K562 (cell line): ENCODE data around the gene CALR3. TPM values are rescaled to one million over a fixed set of nuclear protein-coding genes. Genes with fewer than 3 reads are reported as not detected.

Source experiments
- BMI1 ChIP-seq: fragments of 150-350 bp; IDR thresholded peaks from 2 replicates; pipeline ENCODE4 v1.6.1; 2014; ENCODE audit warnings: low read length
- CBFA2T2 ChIP-seq: fragments of 450-650 bp; conservative IDR thresholded peaks from 2 replicates; pipeline ENCODE4 v1.6.1; 2017; ENCODE audit warnings: mild to moderate bottlenecking
- GMEB1 ChIP-seq: fragments of 250-450 bp; sonication (Bioruptor Pico); IDR thresholded peaks from 2 replicates; pipeline ENCODE4 v1.4.0; 2020; ENCODE audit warnings: mild to moderate bottlenecking
- HINFP ChIP-seq: fragments of 450-650 bp; conservative IDR thresholded peaks from 2 replicates; pipeline ENCODE4 v1.6.1; 2016; ENCODE audit warnings: missing genetic modification characterization, low read depth, mild to moderate bottlenecking, control low read depth, missing compliant biosample characterization
- NCOA2 ChIP-seq, 2 experiments: fragments of 450-650 bp; IDR thresholded peaks; 2 replicates each; pipeline ENCODE4 v1.6.1; 2018; ENCODE audit warnings: mild to moderate bottlenecking in 2 of 2, moderate library complexity in 1 of 2; ENCODE audit not compliant: partially characterized antibody in 2 of 2
- NKRF ChIP-seq: fragments of 450-650 bp; IDR thresholded peaks from 2 replicates; pipeline ENCODE4 v1.6.1; 2016; ENCODE audit warnings: borderline replicate concordance
- NRF1 ChIP-seq, 2 experiments: fragments of 450-650 bp; IDR thresholded peaks in 1 of 2; conservative IDR thresholded peaks in 1 of 2; 2 replicates each; pipeline ENCODE4 v1.6.1; 2014; ENCODE audit warnings: mild to moderate bottlenecking in 2 of 2
- PKNOX1 ChIP-seq: fragments of 450-650 bp; IDR thresholded peaks from 2 replicates; pipeline ENCODE4 v1.6.1; 2016
- RBM17 ChIP-seq: fragments of 200-400 bp; formaldehyde crosslinking; IDR thresholded peaks from 2 replicates; pipeline ENCODE4 v1.6.1; 2017; ENCODE audit warnings: low read depth, mild to moderate bottlenecking, low read length, borderline replicate concordance
- SMAD2 ChIP-seq: fragments of 150-350 bp; IDR thresholded peaks from 2 replicates; pipeline ENCODE4 v1.6.1; 2014; ENCODE audit warnings: low read depth, mild to moderate bottlenecking, low read length
- SP2 ChIP-seq: IDR thresholded peaks from 2 replicates; pipeline ENCODE4 v1.6.1; 2011; ENCODE audit warnings: mild to moderate bottlenecking, low read depth, low read length, moderate library complexity; ENCODE audit not compliant: poor library complexity, severe bottlenecking; ENCODE audit errors: extremely low read depth
- TCF3 ChIP-seq: sonication (generic); formaldehyde crosslinking; IDR thresholded peaks from 2 replicates; pipeline ENCODE4 v1.4.0; 2020; ENCODE audit warnings: mild to moderate bottlenecking, missing genetic modification reagents
- TSHZ1 ChIP-seq: fragments of 250-450 bp; sonication (Bioruptor Pico); IDR thresholded peaks from 2 replicates; pipeline ENCODE4 v1.4.0; 2020; ENCODE audit warnings: mild to moderate bottlenecking, moderate library complexity
- ZBED1 ChIP-seq: IDR thresholded peaks from 2 replicates; pipeline ENCODE4 v1.6.1; 2014
- ZNF639 ChIP-seq, 2 experiments: fragments of 200-800 bp in 1 of 2; sonication (Bioruptor generic) in 1 of 2; sonication (generic) in 1 of 2; formaldehyde crosslinking in 1 of 2; IDR thresholded peaks in 1 of 2; conservative IDR thresholded peaks in 1 of 2; 2 replicates each; pipeline versions ENCODE4 v1.5.0 to v1.6.1; 2016 to 2020; ENCODE audit warnings: missing compliant biosample characterization in 1 of 2, missing genetic modification characterization in 1 of 2, missing genetic modification reagents in 1 of 2
- polyA plus RNA-seq, 8 experiments: library from polyadenylated mRNA; depleted of rRNA in 4 of 8; stranded (reverse) in 5 of 8; unstranded in 3 of 8; fragments of >200 nt; fragmentation: Nextera tagmentation in 2 of 8; fragmentation: Illumina TruSeq in 1 of 8; extraction: Ambion mirVana in 2 of 8; extraction: Trizol in 1 of 8; gene quantifications; 2 replicates each; pipeline versions ENCODE4 v1.2.1 to v1.2.3, GENCODE V29; 2011 to 2014; ENCODE audit warnings: inconsistent platforms in 1 of 8, missing spikeins in 1 of 8
- total RNA-seq, 7 experiments: library from RNA; depleted of rRNA in 6 of 7; stranded (reverse); fragments of >200 nt in 6 of 7; fragmentation: Illumina TruSeq in 2 of 7; extraction: Trizol in 2 of 7; gene quantifications; 2 replicates each; pipeline versions ENCODE4 v1.2.1 to v1.2.3, GENCODE V29; 2011 to 2021; ENCODE audit warnings: low replicate concordance in 1 of 7

CALR3 gene
- total and polyA plus RNA-seq, 9 of the 15 experiments (the other 6 are each of a cell fraction or from before 2014, with no cell fraction given): 0.15 to 0.41 (median 0.22) TPM; not detected in 4

- TF ChIP-seq SMAD2 (no peak), CBFA2T2 (no peak), PKNOX1 (peak; percentile 94), BMI1 (peak; percentile 86), TCF3 (CRISPR knock-in tag) (no peak), GMEB1 (CRISPR knock-in tag) (peak; percentile 91), NCOA2 (IDR thresholded peaks at IDR 0.05; ENCODE audit: partially characterized antibody in 2 of 2) (no peak), ZNF639 (CRISPR knock-in tag; conservative IDR thresholded peaks at IDR 0.05 in 1 of 2, IDR thresholded peaks at IDR 0.05 in 1 of 2) (peak in 1 of 2 experiments; percentile 83; a peak in 2 of 4 replicates), ZBED1 (no peak), NRF1 (conservative IDR thresholded peaks at IDR 0.05 in 1 of 2, IDR thresholded peaks at IDR 0.05 in 1 of 2) (peak; percentile 76 to 82), HINFP (tag) (no peak), TSHZ1 (CRISPR knock-in tag) (no peak), SP2 (peak; percentile 37), RBM17 (no peak), NKRF (peak; percentile 87; the same call in 1 of the 2 replicates)
These were observed at the start of gene CALR3, which contains the start of gene C19orf44 (continued) for GRCh38 chr19:16495982-16496612.
